HG03196 (cell line): ENCODE measurements around the gene RTCA.
"Not testable (repeated sequence)": the region's sequence is repeated elsewhere in the genome, so short reads cannot be mapped to it uniquely, and the experiment has no call there.

Experiments
- ATAC-seq: cut with Tn5 transposase; IDR thresholded peaks from one replicate; pipeline ENCODE4 v1.9.1; 2021; ENCODE audit not compliant: unreplicated experiment

RTCA gene

DNA sequence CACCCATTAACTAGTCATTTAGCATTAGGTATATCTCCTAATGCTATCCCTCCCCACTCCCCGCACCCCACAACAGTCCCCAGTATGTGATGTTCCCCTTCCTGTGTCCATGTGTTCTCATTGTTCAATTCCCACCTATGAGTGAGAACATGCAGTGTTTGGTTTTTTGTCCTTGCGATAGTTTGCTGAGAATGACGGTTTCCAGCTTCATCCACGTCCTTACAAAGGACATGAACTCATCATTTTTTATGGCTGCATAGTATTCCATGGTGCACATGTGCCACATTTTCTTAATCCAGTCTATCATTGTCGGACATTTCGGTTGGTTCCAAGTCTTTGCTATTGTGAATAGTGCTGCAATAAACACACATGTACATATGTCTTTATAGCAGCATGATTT, 7.6 kb upstream of the RTCA start:
- ATAC-seq: not testable (repeated sequence)

DNA sequence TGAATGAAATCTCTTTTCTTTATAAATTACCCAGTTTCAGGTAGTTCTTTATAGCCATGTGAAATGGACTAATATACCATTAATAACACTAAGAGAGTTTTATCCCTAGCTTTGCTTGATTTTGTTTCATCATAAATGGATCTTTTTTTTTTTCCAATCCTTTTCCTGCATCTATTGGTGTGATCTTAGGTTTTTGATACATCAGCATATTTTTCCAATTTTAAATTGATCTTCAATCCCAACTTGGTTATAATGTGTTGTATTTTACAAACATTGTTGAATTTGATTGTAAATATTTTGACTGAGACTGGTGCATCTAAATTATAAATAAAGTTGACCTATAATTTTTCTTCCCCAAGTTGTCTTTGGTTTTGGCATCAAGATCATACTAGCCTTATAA, 4.3 kb upstream of the RTCA start:
- no peak for ATAC-seq

DNA sequence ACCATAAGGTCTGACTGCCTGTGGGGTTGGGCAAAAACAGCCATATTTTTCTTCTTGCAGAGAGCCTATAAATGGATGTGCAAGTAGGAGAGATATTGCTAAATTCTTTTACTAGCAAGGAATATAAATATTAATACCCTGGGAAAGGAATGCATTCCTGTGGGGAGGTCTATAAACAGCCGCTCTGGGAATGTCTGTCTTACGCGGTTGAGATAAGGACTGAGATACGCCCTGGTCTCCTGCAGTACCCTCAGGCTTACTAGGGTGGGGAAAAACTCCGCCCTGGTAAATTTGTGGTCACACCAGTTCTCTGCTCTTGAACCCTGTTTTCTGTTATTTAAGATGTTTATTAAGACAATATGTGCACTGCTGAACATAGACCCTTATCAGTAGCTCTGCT, 1.9 kb upstream of the RTCA start:
- ATAC-seq: not testable (repeated sequence)

DNA sequence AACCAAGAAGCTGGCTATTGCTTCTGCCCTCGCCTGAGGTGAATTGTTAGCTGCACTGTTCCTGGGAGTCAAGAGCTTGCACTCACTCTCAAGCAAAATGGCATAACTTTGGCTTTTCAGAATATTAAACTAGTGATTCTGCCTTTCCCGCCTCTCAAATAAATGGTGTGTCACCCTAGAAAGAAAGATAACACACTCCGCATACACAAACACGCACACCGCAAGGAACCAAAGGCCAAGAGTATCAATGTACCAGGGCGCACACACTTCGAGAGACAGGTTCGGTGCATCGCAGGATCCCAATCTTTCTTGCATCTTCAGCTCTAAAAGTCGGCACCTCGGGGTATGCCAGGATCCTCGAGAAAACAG, 470 bp upstream of the RTCA start:
- ATAC-seq: peak; percentile 22

DNA sequence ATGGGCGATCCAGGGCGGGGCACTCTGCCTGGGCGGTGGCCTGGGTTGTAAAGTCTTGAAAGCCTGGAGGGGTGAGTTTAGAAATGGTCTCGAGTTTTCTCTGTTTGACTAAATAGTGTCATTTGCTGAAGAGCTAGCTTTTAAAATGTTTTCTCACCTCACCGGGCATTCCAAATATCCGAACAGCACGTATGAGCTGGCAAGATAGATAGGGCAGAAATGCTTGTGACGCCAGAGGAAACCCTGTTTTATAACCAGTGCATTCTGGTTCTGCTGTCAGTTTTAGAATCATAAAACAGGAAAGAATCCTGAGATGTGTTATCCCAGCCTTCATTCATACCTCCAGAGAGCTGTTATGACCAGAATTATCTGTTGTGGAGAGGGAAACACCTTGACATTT, 725 bp downstream of the RTCA start:
- ATAC-seq: peak; percentile 17

DNA sequence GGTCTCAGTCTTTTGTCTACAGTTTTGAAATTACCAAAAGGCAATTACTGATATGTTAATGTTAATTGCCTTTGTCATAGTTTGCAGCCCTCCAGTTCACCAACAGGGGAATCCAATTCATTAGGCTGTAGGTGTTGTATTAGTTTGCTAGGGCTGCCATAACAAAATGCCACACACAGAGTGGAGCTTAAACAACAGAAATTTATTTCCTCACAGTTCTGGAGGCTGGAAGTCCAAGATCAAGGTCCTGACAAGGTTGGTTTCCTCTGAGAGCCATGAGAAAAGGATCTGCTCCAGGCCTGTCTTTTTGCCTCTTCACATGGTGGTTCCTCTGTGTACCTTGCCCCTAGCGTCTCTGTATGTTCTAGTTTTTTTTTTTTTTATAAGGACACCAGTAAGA, 1.3 kb downstream of the RTCA start:
- ATAC-seq: no peak

DNA sequence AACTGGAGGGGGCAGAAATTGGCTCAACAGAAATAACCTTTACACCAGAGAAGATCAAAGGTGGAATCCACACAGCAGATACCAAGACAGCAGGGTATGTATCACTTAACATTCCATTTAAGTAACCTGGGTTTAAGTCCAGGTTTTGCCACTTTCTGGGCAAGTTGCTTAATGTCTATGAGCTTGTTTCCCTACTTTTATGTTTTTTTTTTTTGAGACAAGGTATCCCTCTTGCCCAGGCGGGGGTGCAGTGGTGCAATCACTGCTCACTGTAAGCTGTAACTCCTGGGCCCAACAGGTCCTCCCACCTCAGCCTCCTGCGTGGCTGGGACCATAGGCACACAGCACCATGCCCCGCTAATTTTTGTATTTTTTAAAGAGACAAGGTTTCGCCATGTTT, 2.2 kb downstream of the RTCA start:
- ATAC-seq: no peak

DNA sequence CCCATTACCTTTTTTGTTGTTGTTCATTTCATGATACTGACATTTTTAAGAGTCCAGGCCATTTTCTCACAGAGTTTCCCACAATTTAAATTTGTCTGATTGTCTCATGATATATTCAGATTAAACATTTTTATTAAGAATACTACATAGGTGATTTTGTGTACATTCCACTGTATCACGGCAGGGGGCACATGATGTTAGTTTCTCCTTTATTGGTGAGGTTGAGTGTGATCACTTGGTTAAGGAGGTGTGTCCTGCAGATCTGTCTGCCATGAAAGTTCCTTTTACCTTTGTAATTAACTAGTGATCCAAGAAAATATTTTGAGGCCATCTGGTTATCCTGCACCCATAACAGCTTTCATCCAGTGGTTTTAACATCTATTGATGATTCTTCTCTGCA, 11.8 kb downstream of the RTCA start:
- no peak for ATAC-seq

DNA sequence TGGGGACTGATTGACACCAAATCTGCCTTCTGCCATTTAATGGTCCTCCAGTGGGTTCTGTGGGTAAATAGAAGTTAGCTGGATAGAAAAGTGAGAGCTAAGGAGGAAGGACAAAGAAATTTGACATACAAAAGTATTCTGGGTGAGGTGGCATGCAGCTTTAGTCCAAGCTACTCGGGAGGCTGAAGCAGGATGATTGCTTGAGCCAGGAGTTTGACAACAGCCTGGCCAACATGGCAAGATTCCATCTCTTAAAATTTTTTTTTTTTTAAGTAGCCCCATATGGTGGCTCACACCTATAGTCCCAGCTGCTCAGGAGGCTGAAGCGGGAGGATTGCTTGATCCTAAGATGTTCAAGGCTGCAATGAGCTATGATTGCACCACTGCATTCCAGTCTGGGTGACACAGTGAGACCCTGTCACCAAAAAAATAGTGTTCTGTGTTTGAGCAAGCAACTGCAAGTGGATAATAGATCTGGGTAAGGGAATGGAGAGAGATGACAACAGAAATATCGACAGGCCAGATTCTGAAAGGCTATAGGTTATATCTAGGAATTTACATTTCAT, 13.4 kb downstream of the RTCA start:
- no peak for ATAC-seq

DNA sequence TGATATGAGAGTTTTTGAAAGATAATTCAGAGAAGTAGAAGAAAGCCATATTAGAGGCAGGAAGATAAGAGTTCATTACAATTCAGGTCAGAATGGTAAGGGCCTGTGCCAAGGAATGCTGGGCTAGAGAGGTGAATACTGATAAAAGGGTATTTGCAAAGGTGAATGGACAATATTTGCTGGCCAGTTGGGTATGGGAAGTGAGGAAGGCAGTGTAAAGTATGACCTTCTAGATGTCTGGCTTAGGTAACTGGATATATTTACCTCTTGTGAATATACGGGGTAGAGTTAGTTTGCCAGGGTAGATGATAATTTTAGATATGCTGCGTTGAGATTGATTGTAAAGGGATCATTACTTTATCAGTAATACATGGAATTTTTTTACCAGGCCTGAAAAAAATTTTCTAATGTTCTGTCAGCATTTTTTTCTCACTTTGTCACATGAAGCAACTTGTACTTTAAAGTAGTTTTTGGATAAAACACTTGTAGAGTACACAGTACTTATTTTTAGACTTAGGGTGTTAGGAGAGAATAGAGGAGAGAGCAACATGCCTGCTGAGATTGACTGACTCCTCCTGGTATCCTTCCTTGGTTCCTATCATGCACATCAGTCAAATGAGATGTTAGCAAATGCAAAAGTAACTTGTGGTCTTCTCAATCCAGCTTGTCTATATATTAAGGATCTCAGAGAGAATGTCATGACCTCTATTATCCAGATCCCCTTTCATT, 14.1 kb downstream of the RTCA start:
- no peak for ATAC-seq

DNA sequence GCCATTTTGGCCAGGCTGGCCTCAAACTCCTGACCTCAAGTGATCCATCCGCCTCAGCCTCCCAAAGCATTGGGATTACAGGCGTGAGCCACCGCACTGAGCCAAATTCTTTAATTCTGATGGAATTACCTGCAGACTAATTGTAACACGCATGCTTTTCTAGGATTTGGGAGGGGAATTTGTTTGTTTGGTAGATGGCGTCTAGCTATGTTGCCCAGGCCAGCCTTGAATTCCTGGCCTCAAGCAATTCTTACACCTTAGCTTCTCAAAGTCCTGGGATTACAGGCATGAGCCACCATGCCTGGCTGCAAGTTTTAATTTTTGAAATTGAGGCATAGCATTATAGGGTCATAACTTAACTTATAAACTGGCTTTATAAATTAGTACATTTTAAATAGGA, 18.6 kb downstream of the RTCA start:
- no peak for ATAC-seq

DNA sequence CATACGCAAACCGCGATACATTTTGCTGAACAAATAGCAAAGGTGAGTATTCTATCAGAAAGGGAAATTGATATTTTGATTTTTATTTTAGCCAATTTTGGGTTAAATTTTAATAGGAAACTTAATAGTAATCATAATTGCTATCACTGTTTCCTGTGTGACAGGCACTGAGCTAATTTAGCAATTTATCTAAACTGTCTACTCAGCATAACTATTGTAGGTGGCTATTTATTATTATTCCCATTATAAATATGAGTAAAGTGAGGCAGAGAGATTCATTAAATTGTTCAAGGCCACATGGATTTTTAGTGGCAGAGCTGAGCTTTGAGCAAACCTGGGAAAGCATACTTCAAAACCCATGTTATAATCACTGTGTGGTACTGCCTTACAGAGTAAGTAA, 21.1 kb downstream of the RTCA start:
- no peak for ATAC-seq

DNA sequence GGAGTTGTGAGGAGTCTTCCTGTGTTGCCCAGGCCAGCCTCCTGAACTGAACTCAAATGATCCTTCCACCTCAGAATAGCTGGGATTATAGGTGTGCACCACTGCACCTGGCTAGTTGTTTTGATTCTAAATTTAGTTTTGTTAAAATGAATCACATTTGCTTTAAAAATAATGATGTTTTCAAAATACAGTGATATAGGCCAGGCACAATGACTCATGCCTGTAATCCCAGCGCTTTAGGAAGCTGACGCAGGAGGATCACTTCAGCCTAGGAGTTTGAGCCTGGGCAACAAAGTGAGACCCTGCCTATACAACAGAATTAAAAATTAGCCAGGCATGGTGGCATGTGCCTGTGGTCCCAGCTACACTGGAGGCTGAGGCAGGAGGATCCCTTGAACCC, 24.3 kb downstream of the RTCA start:
- ATAC-seq: no peak

DNA sequence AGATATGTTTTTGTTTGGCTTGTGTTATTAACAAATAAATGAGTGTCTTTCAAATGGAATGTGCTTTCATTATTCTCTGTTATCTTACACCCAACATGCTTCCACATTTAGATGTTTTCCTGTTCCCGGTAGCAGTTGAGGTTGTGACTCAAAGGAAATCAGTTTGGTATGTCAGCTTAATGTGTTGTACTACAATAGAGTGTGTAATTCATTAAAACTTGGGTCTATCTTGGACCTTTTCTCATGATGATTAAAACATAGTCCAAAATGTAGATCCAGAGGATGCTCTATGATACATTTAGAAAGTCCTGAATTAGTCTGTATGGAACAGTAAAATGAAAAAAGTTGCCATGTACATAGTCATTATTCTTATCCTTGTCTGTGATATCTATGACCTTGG, 26.7 kb downstream of the RTCA start:
- no peak for ATAC-seq

DNA sequence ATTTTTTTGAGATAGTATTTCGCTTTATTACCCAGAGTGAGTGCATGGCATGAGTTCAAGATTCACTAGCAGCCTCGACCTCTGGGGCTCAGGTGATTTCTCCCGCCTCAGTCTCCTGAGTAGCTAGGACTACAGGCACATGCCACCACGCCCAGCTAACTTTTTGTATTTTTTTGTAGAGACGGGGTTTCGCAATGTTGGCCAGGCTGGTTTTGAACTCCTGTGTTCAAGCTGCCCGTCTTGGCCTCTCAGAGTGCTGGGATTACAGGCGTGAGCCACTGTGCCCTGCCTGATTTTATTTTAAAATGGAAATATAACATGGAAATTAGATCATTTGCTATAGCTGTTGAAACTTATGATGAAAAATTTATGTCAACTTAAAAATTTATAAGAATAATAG, 30.1 kb downstream of the RTCA start:
- no peak for ATAC-seq

DNA sequence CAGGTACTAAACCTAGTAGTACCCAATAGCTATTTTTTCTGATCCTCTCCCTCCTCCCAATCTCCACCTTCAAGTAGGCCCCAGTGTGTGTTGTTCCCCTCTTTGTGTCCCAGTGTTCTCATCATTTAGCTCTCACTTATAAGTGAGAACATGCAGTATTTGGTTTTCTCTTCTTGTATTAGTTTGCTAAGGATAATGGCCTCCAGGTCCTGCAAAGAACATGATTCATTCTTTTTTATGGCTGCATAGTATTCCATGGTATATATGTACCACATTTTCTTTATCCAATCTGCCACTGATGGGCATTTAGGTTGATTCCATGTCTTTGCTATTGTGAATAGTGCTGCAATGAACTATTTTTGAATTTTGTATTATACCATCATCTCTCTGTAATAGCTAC, 31.0 kb downstream of the RTCA start:
- ATAC-seq: not testable (repeated sequence)

DNA sequence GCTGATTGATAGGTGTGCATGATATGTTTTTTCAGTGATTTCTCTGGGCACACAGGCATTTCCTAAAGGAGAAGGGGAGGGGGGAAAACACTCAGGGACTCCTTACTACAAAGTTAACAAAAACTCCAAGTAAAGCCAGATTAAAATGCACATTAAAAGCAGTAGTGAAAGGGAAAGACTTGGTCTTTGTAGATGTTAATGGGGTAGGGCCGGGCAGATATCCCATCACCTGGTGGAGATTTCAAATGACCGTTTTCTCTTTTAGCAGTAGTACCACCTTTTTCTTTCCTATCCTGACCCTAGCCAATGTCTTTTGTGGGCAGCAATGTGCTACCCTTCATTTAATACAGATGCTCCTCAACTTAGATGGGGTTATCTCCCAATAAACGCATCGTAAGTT, 32.5 kb downstream of the RTCA start:
- ATAC-seq: no peak

DNA sequence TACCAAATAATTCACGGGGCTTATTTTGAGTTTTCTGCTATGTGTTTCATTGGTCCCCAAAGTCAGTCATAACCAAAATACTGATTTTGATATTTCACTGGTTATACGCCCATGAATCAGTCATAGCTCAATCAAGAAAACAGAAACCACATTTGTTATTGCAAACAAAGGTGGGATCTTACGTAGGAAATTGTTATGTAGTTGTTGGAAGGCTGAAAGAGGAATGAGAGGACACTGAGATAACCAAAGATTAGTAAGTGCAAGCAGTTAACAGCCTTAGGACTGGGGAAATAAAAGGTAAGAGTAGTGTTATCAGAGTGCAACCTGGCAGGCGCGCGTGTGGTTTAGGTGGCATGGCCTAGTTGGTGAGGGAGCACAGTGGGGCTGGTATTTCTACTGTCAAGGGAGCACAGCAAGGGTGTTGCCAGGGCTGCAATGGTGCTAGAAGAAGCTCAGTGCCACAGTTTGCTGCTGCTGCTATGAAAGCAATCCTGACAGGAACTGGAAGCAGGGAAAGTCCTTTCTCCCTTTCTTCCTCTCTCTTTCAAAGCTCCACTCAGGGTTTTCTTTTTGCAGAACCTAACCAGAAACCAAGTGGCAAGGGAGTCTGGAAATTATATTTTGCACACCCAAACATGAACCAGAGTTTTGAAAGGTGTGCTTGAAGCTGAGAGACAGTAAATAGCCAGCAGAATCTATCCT, 33.7 kb downstream of the RTCA start:
- ATAC-seq: no peak

DNA sequence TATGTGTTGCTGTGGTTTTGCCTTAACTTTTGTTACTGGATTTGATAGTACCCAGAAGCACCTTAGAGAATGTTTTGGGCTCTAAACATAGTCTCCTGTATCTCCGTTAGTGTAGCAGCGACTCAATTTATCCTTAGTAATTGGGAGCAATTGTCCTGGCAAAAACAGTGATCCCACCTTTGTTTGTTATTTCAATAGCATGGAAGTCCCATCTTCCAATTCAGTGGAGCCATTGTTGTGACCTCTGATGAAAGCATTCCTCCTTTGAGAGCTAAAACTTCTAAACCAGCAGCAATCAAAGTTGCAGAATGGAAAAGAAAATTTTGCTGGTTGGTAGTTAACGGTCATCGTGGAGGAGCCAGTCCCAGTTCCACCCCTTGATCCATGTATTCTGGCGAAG, 34.7 kb downstream of the RTCA start:
- no peak for ATAC-seq

DNA sequence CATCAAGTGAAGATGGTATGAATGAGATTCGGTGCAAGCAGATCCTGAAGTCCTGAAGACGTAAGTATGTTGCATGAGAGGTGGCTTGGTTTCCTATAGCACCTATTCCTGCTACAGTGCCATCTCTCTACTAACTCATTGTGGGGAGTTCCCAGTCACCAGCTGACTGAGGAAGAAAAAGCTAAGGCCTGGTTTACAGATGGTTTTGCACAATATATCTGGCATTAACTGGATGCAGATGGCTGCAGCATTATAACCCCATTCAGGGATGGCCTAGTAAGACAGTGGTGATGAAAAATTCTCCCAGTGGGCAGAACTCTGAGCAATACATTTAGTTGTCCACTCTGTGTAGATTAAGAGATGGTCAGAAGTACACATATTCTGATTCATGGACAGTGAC, 36.7 kb downstream of the RTCA start:
- ATAC-seq: no peak

DNA sequence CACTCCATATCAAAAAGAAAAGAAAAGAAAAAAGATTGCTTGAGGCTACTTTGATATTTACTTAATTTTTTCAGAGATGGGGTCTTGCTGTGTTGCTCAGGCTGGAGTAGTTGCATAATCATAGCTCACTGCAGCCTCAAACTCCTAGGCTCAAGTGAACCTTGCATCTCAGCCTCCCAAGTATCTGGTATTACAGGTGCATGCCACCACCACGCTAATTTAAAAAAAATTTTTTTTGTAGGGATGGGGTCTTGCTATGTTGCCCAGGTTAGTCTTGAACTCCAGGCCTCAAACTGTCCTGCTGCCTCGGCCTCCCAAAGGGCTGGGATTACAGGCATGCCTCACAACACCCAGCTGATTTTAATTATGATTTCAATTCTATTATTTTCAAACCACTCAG, 38.2 kb downstream of the RTCA start:
- no peak for ATAC-seq

DNA sequence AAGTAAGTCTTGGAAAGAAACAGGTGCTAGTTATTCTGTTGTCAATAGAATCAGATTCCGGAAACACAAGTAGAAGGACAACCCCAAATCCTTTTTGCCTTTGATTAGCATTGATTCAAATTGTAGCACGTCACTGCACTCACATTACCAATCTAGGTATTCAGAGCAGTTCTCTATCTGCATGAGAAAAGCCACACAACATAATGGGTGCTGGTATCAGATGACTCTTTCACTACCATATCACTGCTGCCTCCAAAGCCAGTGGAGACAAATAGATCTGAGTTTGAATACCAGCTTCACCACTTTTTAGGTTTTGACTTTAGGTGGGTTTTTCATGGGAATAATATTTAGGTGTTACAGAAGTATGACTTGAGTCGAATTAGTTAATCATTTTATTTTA, 38.9 kb downstream of the RTCA start:
- ATAC-seq: no peak

DNA sequence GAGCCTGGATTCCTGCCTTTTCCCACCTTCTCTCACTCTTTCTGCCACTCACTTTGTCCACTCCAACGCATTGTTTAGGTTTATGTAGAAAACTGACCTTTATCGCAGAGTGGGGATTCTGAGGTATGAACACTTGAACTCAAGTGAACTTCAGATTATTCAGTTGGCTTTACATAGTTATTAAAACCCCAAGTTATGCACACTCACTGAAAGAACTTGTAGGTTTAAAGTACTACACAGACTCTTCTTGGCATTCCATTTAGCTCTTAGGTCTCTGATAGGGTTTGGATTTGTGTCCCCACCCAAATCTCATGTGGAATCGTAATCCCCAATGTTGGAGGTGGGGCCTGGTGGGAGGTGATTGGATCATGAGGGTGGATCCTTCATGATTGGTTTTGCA, 39.9 kb downstream of the RTCA start:
- no peak for ATAC-seq
